Mesendoderm (in vitro differentiated cells): ENCODE data around the gene PHLDA1.
"Not testable (repeated sequence)": the region's sequence is repeated elsewhere in the genome, so short reads cannot be mapped to it uniquely, and the experiment has no call there.

Source experiments
- DNase-seq: peaks from one replicate; pipeline ENCODE4 v3.0.0; 2013
- H2AK5ac ChIP-seq: 2 replicates; pipeline ENCODE4 v1.6.1; 2013; ENCODE audit warnings: low read length, inconsistent platforms
- H2BK120ac ChIP-seq: 2 replicates; pipeline ENCODE4 v1.6.1; 2013; ENCODE audit warnings: low read depth, mild to moderate bottlenecking, low read length, moderate library complexity, mixed read lengths
- H2BK15ac ChIP-seq: replicated peaks from 2 replicates; pipeline ENCODE4 v1.6.1; 2013; ENCODE audit warnings: low read depth, mild to moderate bottlenecking, moderate library complexity
- H2BK5ac ChIP-seq: 2 replicates; pipeline ENCODE4 v1.6.1; 2013; ENCODE audit warnings: low read length, inconsistent platforms
- H3K18ac ChIP-seq: 2 replicates; pipeline ENCODE4 v1.6.1; 2013; ENCODE audit warnings: mild to moderate bottlenecking, low read length, mixed read lengths
- H3K23ac ChIP-seq: one replicate; pipeline ENCODE4 v1.6.1; 2013; ENCODE audit warnings: low read length
- H3K27ac ChIP-seq: 2 replicates; pipeline ENCODE4 v1.5.1; 2013; ENCODE audit warnings: low read depth, mild to moderate bottlenecking, inconsistent platforms, low read length, moderate library complexity
- H3K27me3 ChIP-seq: 2 replicates; pipeline ENCODE4 v1.6.1; 2013; ENCODE audit warnings: low read length, control low read depth, mild to moderate bottlenecking, inconsistent platforms; ENCODE audit not compliant: insufficient read depth, poor library complexity
- H3K36me3 ChIP-seq: 2 replicates; pipeline ENCODE4 v1.6.1; 2013; ENCODE audit warnings: low read length, inconsistent platforms; ENCODE audit not compliant: control insufficient read depth, insufficient read depth
- H3K4ac ChIP-seq: one replicate; pipeline ENCODE4 v1.6.1; 2013; ENCODE audit warnings: low read depth, mild to moderate bottlenecking, low read length, moderate library complexity
- H3K4me1 ChIP-seq: 2 replicates; pipeline ENCODE4 v1.6.1; 2013; ENCODE audit warnings: low read depth, low read length, inconsistent platforms; ENCODE audit not compliant: control insufficient read depth
- H3K4me2 ChIP-seq: 2 replicates; pipeline ENCODE4 v1.6.1; 2013; ENCODE audit warnings: low read length
- H3K4me3 ChIP-seq: 2 replicates; pipeline ENCODE4 v1.5.1; 2013; ENCODE audit warnings: mild to moderate bottlenecking, low read length
- H3K56ac ChIP-seq: one replicate; pipeline ENCODE4 v1.6.1; 2013; ENCODE audit warnings: low read length
- H3K79me1 ChIP-seq: 2 replicates; pipeline ENCODE4 v1.6.1; 2013; ENCODE audit warnings: low read length, inconsistent platforms
- H3K79me2 ChIP-seq: 2 replicates; pipeline ENCODE4 v1.6.1; 2013; ENCODE audit warnings: mild to moderate bottlenecking, low read length; ENCODE audit not compliant: control insufficient read depth, insufficient read depth
- H3K9ac ChIP-seq: 2 replicates; pipeline ENCODE4 v1.6.1; 2013; ENCODE audit warnings: low read length, inconsistent platforms
- H4K5ac ChIP-seq: one replicate; pipeline ENCODE4 v1.6.1; 2013; ENCODE audit warnings: low read length
- H4K8ac ChIP-seq: one replicate; pipeline ENCODE4 v1.6.1; 2013; ENCODE audit warnings: low read depth, mild to moderate bottlenecking, control low read depth, low read length, moderate library complexity
- WGBS: extraction: QIAGEN DNeasy Blood & Tissue Kit; methylation state at CpG from one replicate; pipeline ENCODE4 v1.1.7; 2013; ENCODE audit warnings: low lambda C conversion rate, missing lambda C conversion rate; ENCODE audit not compliant: insufficient coverage; ENCODE audit errors: extremely low coverage; 5-methylcytosine and 5-hydroxymethylcytosine counted together

Gene PHLDA1

GRCh38 chr12:75994069-75994740 lies 37.4 kb downstream of the PHLDA1 start:
- Histone ChIP-seq H3K18ac (no peak overlapping the region), H3K4me3 (no peak overlapping the region), H3K79me1 (no peaks in the 10 kb centered on the region), H3K56ac (no peak overlapping the region), H4K5ac (no peak overlapping the region), H2BK5ac (no peak overlapping the region), H2BK120ac (no peak overlapping the region), H3K23ac (no peak overlapping the region), H3K79me2 (no peaks in the 10 kb centered on the region), H2AK5ac (no peak overlapping the region), H2BK15ac (no peak overlapping the region), H3K36me3 (no peaks in the 10 kb centered on the region), H3K9ac (no peak overlapping the region), H3K27ac (no peak overlapping the region), H3K4me2 (no peak overlapping the region), H3K27me3 (no peaks in the 10 kb centered on the region), H4K8ac (no peak overlapping the region), H3K4ac (no peak overlapping the region), H3K4me1 (no peaks in the 10 kb centered on the region)
- no CpG with 5 or more reads among the region's 4 CpGs for WGBS
- peak; percentile 64 for DNase-seq

GRCh38 chr12:75991753-75992152 lies 39.8 kb downstream of the PHLDA1 start:
- Histone ChIP-seq H4K8ac (no peak overlapping the region), H3K9ac (no peak overlapping the region), H2BK5ac (no peak overlapping the region), H3K4me2 (no peak overlapping the region), H2AK5ac (no peak overlapping the region), H3K27ac (no peak overlapping the region), H3K4me1 (no peaks in the 10 kb centered on the region), H3K56ac (no peak overlapping the region), H3K36me3 (no peaks in the 10 kb centered on the region), H3K4me3 (no peak overlapping the region), H2BK120ac (no peak overlapping the region), H3K4ac (no peak overlapping the region), H3K79me1 (no peaks in the 10 kb centered on the region), H4K5ac (no peak overlapping the region), H3K27me3 (no peaks in the 10 kb centered on the region), H3K79me2 (no peaks in the 10 kb centered on the region), H3K23ac (no peak overlapping the region), H3K18ac (no peak overlapping the region), H2BK15ac (no peak overlapping the region)
- WGBS: no CpG with 5 or more reads among the region's 5 CpGs
- DNase-seq: no peak

- H3K56ac ChIP-seq: no peak overlapping the region
- no peaks in the 10 kb centered on the region for H3K27me3 ChIP-seq
- no peak overlapping the region for H2BK5ac ChIP-seq
- no peak overlapping the region for H3K23ac ChIP-seq
- no peak overlapping the region for H3K4me3 ChIP-seq
- no peak overlapping the region for H3K18ac ChIP-seq
- WGBS: no CpG with 5 or more reads among the region's 4 CpGs
- H3K79me1 ChIP-seq: no peaks in the 10 kb centered on the region
- H2AK5ac ChIP-seq: no peak overlapping the region
- no peak overlapping the region for H3K9ac ChIP-seq
- H2BK120ac ChIP-seq: no peak overlapping the region
- no peak for DNase-seq
- H3K79me2 ChIP-seq: no peaks in the 10 kb centered on the region
- H3K4me2 ChIP-seq: no peak overlapping the region
- no peak overlapping the region for H2BK15ac ChIP-seq
- no peaks in the 10 kb centered on the region for H3K36me3 ChIP-seq
- H4K5ac ChIP-seq: no peak overlapping the region
- no peaks in the 10 kb centered on the region for H3K4me1 ChIP-seq
- H3K27ac ChIP-seq: no peak overlapping the region
- no peak overlapping the region for H3K4ac ChIP-seq
- H4K8ac ChIP-seq: no peak overlapping the region
Measured at GRCh38 chr12:75990189-75990912, 41.2 kb downstream of the PHLDA1 start.

GRCh38 chr12:75987709-75988108 lies 43.9 kb downstream of the PHLDA1 start:
- H2AK5ac ChIP-seq, H2BK120ac ChIP-seq, H3K4me3 ChIP-seq, H3K4me2 ChIP-seq, H4K8ac ChIP-seq, H3K4ac ChIP-seq, H4K5ac ChIP-seq, H3K79me1 ChIP-seq, H2BK5ac ChIP-seq, H3K23ac ChIP-seq, H3K36me3 ChIP-seq, H3K27me3 ChIP-seq, DNase-seq, H3K9ac ChIP-seq, H3K27ac ChIP-seq, H3K56ac ChIP-seq, H3K79me2 ChIP-seq, H2BK15ac ChIP-seq, H3K18ac ChIP-seq, H3K4me1 ChIP-seq: not testable (repeated sequence)
- WGBS: no CpG with 5 or more reads among the region's 1 CpG

- H3K27ac ChIP-seq: no peak overlapping the region
- H2BK5ac ChIP-seq: no peak overlapping the region
- no CpG with 5 or more reads among the region's 9 CpGs for WGBS
Measured at GRCh38 chr12:75986001-75986746, 45.4 kb downstream of the PHLDA1 start.

More at GRCh38 chr12:75986001-75986746, 45.4 kb downstream of the PHLDA1 start:
- Histone ChIP-seq H3K79me2 (no peaks in the 10 kb centered on the region), H3K4ac (no peak overlapping the region), H3K4me3 (no peak overlapping the region), H2BK15ac (no peak overlapping the region), H3K18ac (no peak overlapping the region), H3K4me1 (peaks cover 2% of the 10 kb centered on the region), H3K9ac (no peak overlapping the region), H2AK5ac (no peak overlapping the region), H3K27me3 (no peaks in the 10 kb centered on the region), H4K5ac (no peak overlapping the region), H4K8ac (no peak overlapping the region), H3K79me1 (no peaks in the 10 kb centered on the region), H3K36me3 (no peaks in the 10 kb centered on the region), H2BK120ac (no peak overlapping the region), H3K23ac (no peak overlapping the region), H3K4me2 (no peak overlapping the region), H3K56ac (no peak overlapping the region)
- no peak for DNase-seq
